CD8-positive, alpha-beta memory T cell (primary cell): ENCODE measurements around the gene PEX11G. TPM values are rescaled to one million over a fixed set of nuclear protein-coding genes. Genes with fewer than 3 reads are reported as not detected.

ENCODE experiments used
- CTCF ChIA-PET: fragments of 350-600 bp; sonication (Branson Sonifier 250); formaldehyde crosslinking; loops from one replicate; lab custom pipeline; 2021; ENCODE audit warnings: antibody characterized with exemption; lab: Charles Lee
- POLR2A ChIA-PET: fragments of 350-600 bp; sonication (Branson Sonifier 250); formaldehyde crosslinking; loops from one replicate; lab custom pipeline; 2021; ENCODE audit warnings: antibody characterized with exemption; lab: Charles Lee
- DNase-seq, 5 donors: peaks; one replicate each; pipeline versions ENCODE4 v3.0.0 to v3.0.0-alpha.2; 2020 to 2022; ENCODE audit warnings: mixed read lengths in 1 of 5
- H3K27ac ChIP-seq: one replicate; pipeline ENCODE4 v1.7.0; 2013; ENCODE audit warnings: low read depth, mild to moderate bottlenecking, low read length, moderate library complexity
- H3K27me3 ChIP-seq: 2 replicates; pipeline ENCODE4 v1.7.0; 2013; ENCODE audit warnings: low read length, mild to moderate bottlenecking; ENCODE audit not compliant: insufficient read depth, poor library complexity, severe bottlenecking
- H3K36me3 ChIP-seq: 2 replicates; pipeline ENCODE4 v1.7.0; 2013; ENCODE audit warnings: mild to moderate bottlenecking, low read length, moderate library complexity; ENCODE audit not compliant: insufficient read depth
- H3K4me1 ChIP-seq: 2 replicates; pipeline ENCODE4 v1.7.0; 2013; ENCODE audit warnings: mild to moderate bottlenecking, low read length, moderate library complexity; ENCODE audit not compliant: insufficient read depth
- H3K4me3 ChIP-seq: 2 replicates; pipeline ENCODE4 v1.7.0; 2013; ENCODE audit warnings: mild to moderate bottlenecking, low read length
- H3K9me3 ChIP-seq: 2 replicates; pipeline ENCODE4 v1.7.0; 2013; ENCODE audit warnings: mild to moderate bottlenecking, low read length
- H3K27ac Mint-ChIP-seq, 8 donors: one replicate each; pipeline ENCODE4 v1.8.0; 2020 to 2021; ENCODE audit warnings: mixed read lengths in 8 of 8, mild to moderate bottlenecking in 6 of 8, inconsistent platforms in 3 of 8, moderate library complexity in 3 of 8
- H3K27me3 Mint-ChIP-seq, 2 donors: one replicate each; pipeline ENCODE4 v1.8.0; 2020 to 2021; ENCODE audit warnings: mixed read lengths in 2 of 2, mild to moderate bottlenecking in 1 of 2, moderate library complexity in 1 of 2
- H3K36me3 Mint-ChIP-seq, 3 donors: one replicate each; pipeline ENCODE4 v1.8.0; 2020 to 2021; ENCODE audit warnings: mixed read lengths in 3 of 3, inconsistent platforms in 1 of 3, mild to moderate bottlenecking in 1 of 3
- H3K4me1 Mint-ChIP-seq, 3 donors: one replicate each; pipeline ENCODE4 v1.8.0; 2020 to 2021; ENCODE audit warnings: mixed read lengths in 3 of 3, inconsistent platforms in 1 of 3, mild to moderate bottlenecking in 1 of 3
- H3K4me3 Mint-ChIP-seq, 7 donors: one replicate each; pipeline ENCODE4 v1.8.0; 2020 to 2021; ENCODE audit warnings: mixed read lengths in 7 of 7, mild to moderate bottlenecking in 6 of 7, moderate library complexity in 4 of 7, inconsistent platforms in 2 of 7
- H3K9me3 Mint-ChIP-seq, 5 donors: one replicate each; pipeline ENCODE4 v1.8.0; 2020 to 2022; ENCODE audit warnings: mixed read lengths in 5 of 5, mild to moderate bottlenecking in 3 of 5, moderate library complexity in 2 of 5, inconsistent platforms in 1 of 5
- polyA plus RNA-seq: library from polyadenylated mRNA; unstranded; fragments of 300-500 nt; fragmentation: Illumina TruSeq; gene quantifications from one replicate; pipeline ENCODE4 v1.2.3, GENCODE V29; 2021
- total RNA-seq, 2 experiments: library from RNA; stranded (reverse); gene quantifications; one replicate each; pipeline ENCODE4 v1.2.3, GENCODE V29; 2021

The PEX11G gene
- total and polyA plus RNA-seq, 3 experiments from 2014 or later, result 0.94 to 1.7 (median 0.95) TPM

DNA sequence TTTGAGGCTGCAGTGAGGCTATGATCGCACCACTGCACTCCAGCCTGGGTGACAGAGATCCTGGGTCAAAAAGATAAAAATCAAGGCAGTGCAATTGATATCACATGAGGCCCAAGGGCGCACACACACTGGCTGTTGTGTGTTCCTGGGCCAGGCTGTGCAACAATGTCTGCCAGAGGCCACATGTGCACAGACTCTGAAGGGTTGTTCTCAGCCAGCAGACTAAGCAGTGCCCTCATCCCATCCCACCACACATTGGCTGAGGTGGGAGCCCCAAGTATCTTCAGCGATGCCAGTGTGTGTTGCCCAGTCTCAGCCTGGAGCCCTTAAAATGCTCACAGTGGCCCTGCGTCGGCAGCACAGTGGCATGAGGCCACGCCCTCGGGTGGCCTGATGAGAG is 12.6 kb downstream of the PEX11G start:
- peaks cover 0 to 17% (median 2%) of the 10 kb centered on the region in 3 donors for H3K36me3 Mint-ChIP-seq
- H3K27ac Mint-ChIP-seq, result peak overlapping the region in 2 of 8 donors; percentile 19 to 50
- H3K9me3 Mint-ChIP-seq, result no peaks in the 10 kb centered on the region
- no peaks in the 10 kb centered on the region for H3K4me1 ChIP-seq
- CTCF ChIA-PET, result no interaction called here
- no peaks in the 10 kb centered on the region for H3K9me3 ChIP-seq
- H3K4me1 Mint-ChIP-seq, result no peaks in the 10 kb centered on the region
- DNase-seq, result no peak
- H3K36me3 ChIP-seq, result peaks cover 3% of the 10 kb centered on the region
- H3K27me3 ChIP-seq, result no peaks in the 10 kb centered on the region
- H3K4me3 ChIP-seq, result no peak overlapping the region
- H3K4me3 Mint-ChIP-seq, result no peak overlapping the region
- peaks cover 0 to 3% of the 10 kb centered on the region in 2 donors for H3K27me3 Mint-ChIP-seq
- POLR2A ChIA-PET, result no interaction called here
- H3K27ac ChIP-seq, result no peak overlapping the region

DNA sequence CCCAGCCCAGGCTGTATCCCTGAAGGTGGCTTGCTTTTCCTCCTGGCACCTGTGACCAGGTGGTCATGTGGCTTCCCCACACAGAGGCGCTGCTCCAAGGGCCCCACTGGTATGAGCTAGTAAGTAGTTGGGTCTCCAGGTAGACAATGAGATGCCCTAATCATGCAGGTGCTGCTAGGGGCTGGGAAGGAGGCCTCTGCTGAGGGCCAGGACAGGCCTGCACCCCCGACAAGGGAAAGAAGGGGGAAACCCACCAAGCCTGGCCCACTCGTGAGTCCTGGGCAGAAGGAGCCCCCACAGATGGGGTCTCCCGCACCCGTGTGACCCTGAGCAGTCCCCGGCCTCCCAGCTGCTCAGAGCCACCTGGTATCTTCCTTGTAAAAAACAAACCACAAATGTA is 13.2 kb downstream of the PEX11G start:
- peaks cover 0 to 3% of the 10 kb centered on the region in 2 donors for H3K27me3 Mint-ChIP-seq
- Histone ChIP-seq H3K4me3 (no peak overlapping the region), H3K27me3 (no peaks in the 10 kb centered on the region), H3K4me1 (no peaks in the 10 kb centered on the region), H3K27ac (no peak overlapping the region), H3K36me3 (peaks cover 8% of the 10 kb centered on the region), H3K9me3 (no peaks in the 10 kb centered on the region)
- H3K36me3 Mint-ChIP-seq, result peaks cover 0 to 22% (median 2%) of the 10 kb centered on the region in 3 donors
- no peak for DNase-seq
- ChIA-PET POLR2A (no interaction called here), CTCF (no interaction called here)
- H3K27ac Mint-ChIP-seq, result peak overlapping the region in 1 of 8 donors; percentile 50
- no peaks in the 10 kb centered on the region for H3K4me1 Mint-ChIP-seq
- H3K4me3 Mint-ChIP-seq, result no peak overlapping the region
- no peaks in the 10 kb centered on the region for H3K9me3 Mint-ChIP-seq

DNA sequence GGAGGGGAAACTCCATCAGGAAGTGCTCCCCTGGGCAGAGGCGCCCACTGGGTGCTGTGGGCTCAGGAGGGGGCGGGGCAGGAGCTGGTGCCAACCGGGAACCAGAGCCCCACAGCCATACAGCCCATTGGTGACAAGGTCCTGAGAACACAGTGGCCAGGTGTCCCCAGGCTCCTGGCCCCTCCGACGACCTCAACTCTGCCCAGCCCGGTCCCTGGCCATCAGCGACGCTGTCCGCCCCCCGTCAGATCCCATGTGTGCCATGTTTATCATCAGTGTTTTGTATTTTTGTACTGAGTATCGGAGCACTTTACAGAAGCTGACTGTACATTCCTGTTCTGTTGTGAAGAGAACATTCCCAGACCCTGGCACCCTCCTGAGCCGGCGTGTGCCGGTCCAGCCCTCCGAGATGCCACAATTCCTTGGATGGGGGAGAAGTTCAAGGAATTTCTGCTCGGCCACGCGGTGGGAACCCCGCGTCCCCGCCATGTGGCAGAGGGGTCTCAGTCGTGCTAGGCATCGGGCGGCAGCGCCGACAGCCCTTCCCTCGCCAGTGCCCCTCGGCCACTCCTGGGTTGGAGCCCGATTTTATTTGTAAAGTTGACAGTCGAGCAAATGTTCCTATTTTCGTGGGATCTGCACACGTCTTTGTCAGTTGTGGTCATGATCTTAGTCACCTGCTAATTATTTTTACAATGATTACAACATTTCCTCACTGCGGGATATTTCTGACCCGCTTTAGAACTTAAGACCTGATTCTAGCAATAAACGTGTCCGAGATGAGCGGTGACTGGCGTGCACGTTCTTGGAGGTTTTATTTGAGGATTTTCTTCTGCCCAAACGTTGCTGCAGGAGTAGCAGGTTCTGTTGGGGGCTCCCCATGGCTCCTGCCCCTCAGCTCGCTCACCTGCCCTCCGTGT is 16.9 kb downstream of the PEX11G start:
- H3K36me3 ChIP-seq, result peaks cover 37% of the 10 kb centered on the region
- Mint-ChIP-seq H3K4me1 (no peaks in the 10 kb centered on the region), H3K4me3 (no peak overlapping the region), H3K27ac (peak overlapping the region in 2 of 8 donors; percentile 29 to 32), H3K27me3 (peaks cover 0 to 2% of the 10 kb centered on the region in 2 donors), H3K9me3 (no peaks in the 10 kb centered on the region), H3K36me3 (peaks cover 0 to 51% (median 2%) of the 10 kb centered on the region in 3 donors)
- ChIA-PET POLR2A (no interaction called here), CTCF (no interaction called here)
- no peaks in the 10 kb centered on the region for H3K27me3 ChIP-seq
- DNase-seq, result no peak
- no peaks in the 10 kb centered on the region for H3K9me3 ChIP-seq
- no peaks in the 10 kb centered on the region for H3K4me1 ChIP-seq
- no peak overlapping the region for H3K27ac ChIP-seq
- no peak overlapping the region for H3K4me3 ChIP-seq

DNA sequence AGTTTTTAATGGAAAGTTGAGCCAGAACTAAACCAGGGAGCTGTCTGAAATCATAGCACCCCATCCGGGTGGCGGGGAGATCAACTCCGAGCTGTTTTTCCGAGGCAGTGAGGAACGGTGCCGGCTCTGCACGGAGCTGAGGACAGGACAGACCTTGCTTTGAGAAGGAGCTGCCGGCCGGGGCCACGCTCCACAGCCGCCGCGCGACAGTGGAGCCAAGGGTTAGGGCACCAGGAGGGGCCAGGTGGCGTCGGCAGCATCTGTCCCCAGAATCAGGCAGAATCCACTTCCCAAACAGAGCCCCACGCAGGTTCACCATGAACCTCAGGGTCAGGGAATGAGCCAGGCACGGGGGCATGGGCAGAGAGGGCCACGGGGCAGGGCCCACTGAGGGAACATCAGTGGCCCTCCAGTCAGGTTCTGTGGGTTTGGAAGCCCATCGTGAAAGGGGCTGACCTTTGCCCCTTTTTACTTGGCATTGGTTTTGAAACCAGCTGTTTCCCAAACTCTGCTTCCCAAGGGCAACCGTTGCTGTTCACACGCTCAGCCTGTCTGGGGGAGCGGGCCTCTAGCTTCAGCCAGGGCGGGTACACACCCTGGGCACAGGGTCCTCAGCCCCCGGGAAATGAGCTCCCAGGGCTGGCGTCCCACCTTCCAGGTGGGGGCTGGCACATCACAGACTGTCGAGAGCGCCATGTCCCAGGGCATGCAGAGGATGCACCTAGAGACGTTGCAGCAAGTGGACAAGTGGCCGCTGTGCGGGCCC is 18.1 kb downstream of the PEX11G start:
- Mint-ChIP-seq H3K4me3 (no peak overlapping the region), H3K36me3 (peaks cover 0 to 56% (median 2%) of the 10 kb centered on the region in 3 donors), H3K27me3 (peaks cover 0 to 2% of the 10 kb centered on the region in 2 donors), H3K27ac (no peak overlapping the region), H3K9me3 (no peaks in the 10 kb centered on the region), H3K4me1 (no peaks in the 10 kb centered on the region)
- H3K27me3 ChIP-seq, result no peaks in the 10 kb centered on the region
- H3K4me3 ChIP-seq, result no peak overlapping the region
- CTCF ChIA-PET, result interaction anchor here (1.1 kb wide), 1 partner anchor 57 kb away, joined by 3 read pairs; no protein-coding TSS in a partner anchor
- no peaks in the 10 kb centered on the region for H3K4me1 ChIP-seq
- H3K9me3 ChIP-seq, result no peaks in the 10 kb centered on the region
- DNase-seq, result no peak
- POLR2A ChIA-PET, result no interaction called here
- peaks cover 38% of the 10 kb centered on the region for H3K36me3 ChIP-seq
- no peak overlapping the region for H3K27ac ChIP-seq

DNA sequence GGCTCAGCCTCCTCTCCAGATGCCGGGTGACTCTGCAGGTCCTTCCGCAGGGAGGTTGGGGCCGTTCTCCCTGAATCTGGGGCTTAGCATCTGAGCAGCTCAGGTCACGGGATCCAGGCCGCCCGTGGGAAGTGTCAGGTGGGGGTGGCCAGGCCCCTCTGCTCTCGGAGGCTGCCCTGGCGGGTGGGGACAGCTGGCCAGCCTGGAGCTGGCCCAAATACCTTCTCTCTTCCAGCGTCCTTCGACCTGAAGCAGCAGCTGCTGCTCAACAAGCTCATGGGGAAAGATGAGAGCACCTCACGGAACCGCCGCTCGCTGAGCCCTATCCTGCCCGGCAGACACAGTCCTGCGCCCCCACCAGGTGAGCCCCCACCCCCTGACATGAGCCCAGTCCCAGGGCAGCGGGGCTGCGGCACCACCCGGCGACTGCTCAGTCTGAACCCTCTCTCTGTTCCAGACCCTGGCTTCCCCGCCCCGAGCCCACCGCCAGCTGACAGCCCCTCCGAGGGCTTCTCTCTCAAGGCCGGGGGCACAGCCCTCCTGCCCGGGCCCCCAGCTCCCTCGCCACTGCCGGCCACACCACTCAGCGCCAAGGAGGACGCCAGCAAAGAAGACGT is 19.1 kb downstream of the PEX11G start:
- Mint-ChIP-seq H3K36me3 (peaks cover 0 to 61% (median 2%) of the 10 kb centered on the region in 3 donors), H3K27me3 (peaks cover 0 to 2% of the 10 kb centered on the region in 2 donors), H3K4me1 (no peaks in the 10 kb centered on the region), H3K9me3 (no peaks in the 10 kb centered on the region), H3K4me3 (no peak overlapping the region), H3K27ac (no peak overlapping the region)
- DNase-seq, result no peak
- POLR2A ChIA-PET, result no interaction called here
- Histone ChIP-seq H3K9me3 (no peaks in the 10 kb centered on the region), H3K27ac (no peak overlapping the region), H3K36me3 (peaks cover 48% of the 10 kb centered on the region), H3K4me1 (no peaks in the 10 kb centered on the region), H3K4me3 (no peak overlapping the region), H3K27me3 (no peaks in the 10 kb centered on the region)
- CTCF ChIA-PET, result interaction anchor here (1.1 kb wide), 1 partner anchor 56 kb away, joined by 3 read pairs; no protein-coding TSS in a partner anchor

DNA sequence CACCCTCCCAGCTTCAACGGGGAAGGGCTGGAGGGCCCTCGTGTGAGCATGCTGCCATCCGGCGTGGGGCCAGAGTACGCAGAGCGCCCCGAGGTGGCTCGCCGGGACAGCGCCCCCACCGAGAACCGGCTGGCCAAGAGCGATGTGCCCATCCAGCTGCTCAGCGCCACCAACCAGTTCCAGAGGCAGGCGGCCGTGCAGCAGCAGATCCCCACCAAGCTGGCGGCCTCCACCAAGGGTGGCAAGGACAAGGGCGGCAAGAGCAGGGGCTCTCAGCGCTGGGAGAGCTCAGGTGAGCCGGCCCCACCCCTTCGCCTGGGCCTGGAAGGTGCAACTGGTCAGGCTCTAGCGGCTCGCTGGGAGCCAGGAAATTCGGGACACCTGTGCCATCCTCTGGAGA is 20.0 kb downstream of the PEX11G start:
- no peak for DNase-seq
- Histone ChIP-seq H3K27ac (no peak overlapping the region), H3K9me3 (no peaks in the 10 kb centered on the region), H3K36me3 (peaks cover 56% of the 10 kb centered on the region), H3K4me1 (no peaks in the 10 kb centered on the region), H3K27me3 (no peaks in the 10 kb centered on the region), H3K4me3 (no peak overlapping the region)
- Mint-ChIP-seq H3K9me3 (no peaks in the 10 kb centered on the region), H3K4me3 (no peak overlapping the region), H3K27ac (peak overlapping the region in 1 of 8 donors; percentile 48), H3K27me3 (peaks cover 0 to 2% of the 10 kb centered on the region in 2 donors), H3K36me3 (peaks cover 0 to 69% (median 4%) of the 10 kb centered on the region in 3 donors), H3K4me1 (no peaks in the 10 kb centered on the region)
- POLR2A ChIA-PET, result no interaction called here
- CTCF ChIA-PET, result interaction anchor here (0.7 kb wide), 1 partner anchor 302 kb away, joined by 3 read pairs; no protein-coding TSS in a partner anchor

DNA sequence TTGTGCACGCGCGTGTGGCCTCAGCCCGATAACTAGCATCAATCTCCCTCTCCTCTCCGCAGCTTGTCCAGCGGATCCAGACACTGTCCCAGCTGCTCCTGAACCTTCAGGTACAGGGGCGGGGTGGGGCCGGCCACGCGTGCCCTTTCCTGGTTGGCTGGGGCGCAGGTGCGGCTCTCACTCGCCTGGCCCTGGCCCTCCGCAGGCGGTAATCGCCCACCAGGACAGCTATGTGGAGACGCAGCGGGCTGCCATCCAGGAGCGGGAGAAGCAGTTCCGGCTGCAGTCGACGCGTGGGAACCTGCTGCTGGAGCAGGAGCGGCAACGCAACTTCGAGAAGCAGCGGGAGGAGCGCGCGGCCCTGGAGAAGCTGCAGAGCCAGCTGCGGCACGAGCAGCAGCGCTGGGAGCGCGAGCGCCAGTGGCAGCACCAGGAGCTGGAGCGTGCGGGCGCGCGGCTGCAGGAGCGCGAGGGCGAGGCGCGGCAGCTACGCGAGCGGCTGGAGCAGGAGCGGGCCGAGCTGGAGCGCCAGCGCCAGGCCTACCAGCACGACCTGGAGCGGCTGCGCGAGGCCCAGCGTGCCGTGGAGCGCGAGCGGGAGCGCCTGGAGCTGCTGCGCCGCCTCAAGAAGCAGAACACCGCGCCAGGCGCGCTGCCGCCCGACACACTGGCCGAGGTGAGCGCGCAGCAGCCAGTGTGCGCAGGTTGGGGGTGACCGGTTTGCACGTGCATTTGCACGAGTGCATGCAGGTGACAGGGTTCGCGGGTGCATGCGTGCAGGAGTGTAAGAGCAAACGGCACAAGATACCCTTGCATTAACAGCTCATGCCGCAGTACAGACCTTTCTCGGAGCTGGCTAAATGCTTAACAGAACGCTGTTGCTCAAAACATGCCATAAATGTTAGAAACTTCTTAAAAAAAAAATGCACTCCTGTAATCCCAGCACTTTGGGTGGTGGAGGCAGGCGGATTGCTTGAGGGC is 21.5 kb downstream of the PEX11G start:
- CTCF ChIA-PET, result no interaction called here
- Mint-ChIP-seq H3K4me3 (no peak overlapping the region), H3K27ac (no peak overlapping the region), H3K36me3 (peaks cover 0 to 76% (median 2%) of the 10 kb centered on the region in 3 donors), H3K9me3 (no peaks in the 10 kb centered on the region), H3K4me1 (no peaks in the 10 kb centered on the region), H3K27me3 (peaks cover 0 to 2% of the 10 kb centered on the region in 2 donors)
- no peaks in the 10 kb centered on the region for H3K4me1 ChIP-seq
- no peaks in the 10 kb centered on the region for H3K9me3 ChIP-seq
- no peak overlapping the region for H3K27ac ChIP-seq
- POLR2A ChIA-PET, result no interaction called here
- DNase-seq, result no peak
- no peak overlapping the region for H3K4me3 ChIP-seq
- no peaks in the 10 kb centered on the region for H3K27me3 ChIP-seq
- peaks cover 70% of the 10 kb centered on the region for H3K36me3 ChIP-seq
